Testis (tissue), 2 donors: ENCODE data around the gene SPECC1L.

ENCODE experiments used
- POLR2A ChIP-seq: fragments of 450-650 bp; IDR thresholded peaks from one replicate; pipeline ENCODE4 v1.6.1; 2017; ENCODE audit warnings: antibody characterized with exemption, mild to moderate bottlenecking, moderate library complexity
- TF ChIP-seq, protein P1 (sequence below), 3 experiments: fragments of 450-650 bp in 2 of 3; fragments of 200-600 bp in 1 of 3; sonication (generic) in 1 of 3; IDR thresholded peaks; one replicate each; pipeline ENCODE4 v1.5.1; 2016 to 2019; ENCODE audit warnings: antibody characterized with exemption in 3 of 3, mild to moderate bottlenecking in 2 of 3, moderate library complexity in 1 of 3

DNA sequence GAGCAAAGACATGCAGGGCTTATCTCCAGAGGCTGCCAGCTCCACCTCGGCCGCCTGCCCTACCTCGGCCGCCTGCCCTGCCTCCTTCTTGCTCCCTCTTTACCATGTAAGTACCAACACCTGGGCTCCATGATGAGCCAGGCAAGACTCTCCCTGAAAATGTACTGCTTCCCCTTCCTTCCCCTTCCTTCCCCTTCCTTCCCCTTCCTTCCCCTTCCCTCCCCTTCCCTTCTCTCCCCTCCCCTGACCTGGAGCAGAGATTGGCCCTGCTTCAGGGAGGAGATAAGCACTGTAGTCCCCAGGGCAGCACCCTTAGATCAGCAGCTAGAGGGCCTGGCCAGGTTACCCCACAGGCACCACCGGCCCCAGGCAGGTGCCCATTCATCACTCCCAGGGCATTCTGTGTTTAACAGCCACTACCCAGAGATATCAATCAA is 131.3 kb downstream of the SPECC1L start:
- TF ChIP-seq, protein P1, sequence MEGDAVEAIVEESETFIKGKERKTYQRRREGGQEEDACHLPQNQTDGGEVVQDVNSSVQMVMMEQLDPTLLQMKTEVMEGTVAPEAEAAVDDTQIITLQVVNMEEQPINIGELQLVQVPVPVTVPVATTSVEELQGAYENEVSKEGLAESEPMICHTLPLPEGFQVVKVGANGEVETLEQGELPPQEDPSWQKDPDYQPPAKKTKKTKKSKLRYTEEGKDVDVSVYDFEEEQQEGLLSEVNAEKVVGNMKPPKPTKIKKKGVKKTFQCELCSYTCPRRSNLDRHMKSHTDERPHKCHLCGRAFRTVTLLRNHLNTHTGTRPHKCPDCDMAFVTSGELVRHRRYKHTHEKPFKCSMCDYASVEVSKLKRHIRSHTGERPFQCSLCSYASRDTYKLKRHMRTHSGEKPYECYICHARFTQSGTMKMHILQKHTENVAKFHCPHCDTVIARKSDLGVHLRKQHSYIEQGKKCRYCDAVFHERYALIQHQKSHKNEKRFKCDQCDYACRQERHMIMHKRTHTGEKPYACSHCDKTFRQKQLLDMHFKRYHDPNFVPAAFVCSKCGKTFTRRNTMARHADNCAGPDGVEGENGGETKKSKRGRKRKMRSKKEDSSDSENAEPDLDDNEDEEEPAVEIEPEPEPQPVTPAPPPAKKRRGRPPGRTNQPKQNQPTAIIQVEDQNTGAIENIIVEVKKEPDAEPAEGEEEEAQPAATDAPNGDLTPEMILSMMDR (IDR thresholded peaks at IDR 0.05), result no peak
- TF ChIP-seq POLR2A, result no peak
